ENCODE measurements around the gene TEAD4.

The TEAD4 gene

GRCh38 chr12:3076730-3077571 lies 117.8 kb downstream of the TEAD4 start, which contains the start of gene TSPAN9:
TSS of gene TSPAN9 (plus strand) at chr12:3077379. CDS start at chr12:3201194, 123,815 bp downstream.
- in situ Hi-C loops (cut with MboI; ENCODE audit: low sequenced_read_pairs): no loop called here

- in situ Hi-C loops (cut with MboI; ENCODE audit: low sequenced_read_pairs): no loop called here
Measured at GRCh38 chr12:3077572-3078081, 118.4 kb downstream of the TEAD4 start.

- in situ Hi-C loops (cut with MboI; ENCODE audit: low sequenced_read_pairs): no loop called here
Measured at GRCh38 chr12:3078086-3078820, 119.1 kb downstream of the TEAD4 start.

DNA sequence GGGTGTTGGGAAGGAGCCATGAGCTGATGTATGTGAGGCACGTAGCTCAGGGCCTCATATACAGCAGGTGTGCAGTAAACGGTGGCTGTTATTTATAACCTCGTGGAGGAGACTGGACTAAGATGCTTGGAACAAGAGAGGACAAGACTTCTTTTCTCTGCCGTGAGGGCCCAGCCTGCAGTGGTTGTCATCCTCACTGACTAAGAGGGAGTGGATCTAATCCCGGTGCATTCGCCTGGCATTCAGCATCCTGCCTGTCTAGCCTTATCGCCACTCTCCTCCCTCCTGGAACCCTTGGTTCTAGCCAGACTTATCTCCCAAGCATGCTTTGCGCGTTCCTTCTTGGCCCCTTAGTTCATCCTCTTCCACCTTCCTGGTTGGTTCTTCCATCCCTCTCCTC lies 121.9 kb downstream of the TEAD4 start:
- in situ Hi-C loops (cut with MboI; ENCODE audit: low sequenced_read_pairs): no loop called here

GRCh38 chr12:3081886-3082285 lies 122.7 kb downstream of the TEAD4 start:
- in situ Hi-C loops (cut with MboI; ENCODE audit: low sequenced_read_pairs): no loop called here

DNA sequence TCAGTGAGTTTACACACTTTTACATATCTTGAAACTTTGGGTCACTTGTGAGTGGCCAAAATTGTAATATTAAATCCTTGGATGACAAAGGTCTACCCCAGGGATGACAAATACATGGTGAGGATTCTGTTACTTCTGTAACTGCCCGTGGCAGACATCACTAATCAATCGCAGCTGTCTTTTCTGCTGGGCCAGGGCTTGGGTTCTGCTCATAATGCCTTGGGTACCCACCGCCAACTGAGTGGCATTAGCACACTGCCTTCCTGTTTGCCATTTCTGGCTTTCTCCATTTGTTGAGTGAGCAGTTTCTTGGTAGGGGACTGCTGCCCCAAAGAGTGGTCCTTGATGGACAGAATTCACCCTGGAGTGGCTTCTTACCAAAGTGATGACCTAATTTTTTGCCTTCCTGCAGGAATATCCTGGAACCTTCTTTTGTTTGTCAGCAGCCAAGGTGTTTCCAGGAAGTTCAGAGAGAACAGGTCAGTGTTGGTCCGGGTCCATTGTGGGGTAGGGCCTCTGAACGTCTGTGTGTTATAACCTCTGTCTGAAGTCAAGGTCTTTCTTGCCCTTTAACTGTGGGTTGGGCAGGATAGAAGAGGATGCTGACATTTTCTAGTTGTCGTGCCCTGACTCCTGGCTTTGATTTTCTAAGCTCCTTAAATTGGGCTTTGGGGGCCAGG lies 124.2 kb downstream of the TEAD4 start:
- in situ Hi-C loops (cut with MboI; ENCODE audit: low sequenced_read_pairs): no loop called here

GRCh38 chr12:3083921-3084347 lies 124.7 kb downstream of the TEAD4 start:
- in situ Hi-C loops (cut with MboI; ENCODE audit: low sequenced_read_pairs): no loop called here

DNA sequence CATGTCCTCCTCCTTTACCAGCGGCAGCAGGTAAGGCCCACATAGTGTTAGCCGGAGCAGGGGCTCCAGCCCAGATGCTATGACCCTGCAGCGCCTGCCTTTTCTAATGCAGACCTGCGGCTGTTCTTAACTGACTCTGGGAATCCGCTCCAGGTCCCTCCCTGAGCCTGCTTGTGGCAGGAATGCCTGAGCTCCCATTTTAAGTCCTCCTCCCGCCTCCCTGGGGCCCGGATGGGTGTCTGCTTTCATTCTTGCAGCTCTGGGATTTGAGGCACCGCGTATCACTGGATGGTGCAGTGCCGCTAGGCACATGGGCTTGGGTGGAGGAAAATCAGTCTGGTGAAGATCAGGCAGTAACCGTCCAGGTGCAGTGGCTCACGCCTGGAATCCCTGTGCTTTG lies 125.5 kb downstream of the TEAD4 start:
- in situ Hi-C loops (cut with MboI; ENCODE audit: low sequenced_read_pairs): no loop called here

DNA sequence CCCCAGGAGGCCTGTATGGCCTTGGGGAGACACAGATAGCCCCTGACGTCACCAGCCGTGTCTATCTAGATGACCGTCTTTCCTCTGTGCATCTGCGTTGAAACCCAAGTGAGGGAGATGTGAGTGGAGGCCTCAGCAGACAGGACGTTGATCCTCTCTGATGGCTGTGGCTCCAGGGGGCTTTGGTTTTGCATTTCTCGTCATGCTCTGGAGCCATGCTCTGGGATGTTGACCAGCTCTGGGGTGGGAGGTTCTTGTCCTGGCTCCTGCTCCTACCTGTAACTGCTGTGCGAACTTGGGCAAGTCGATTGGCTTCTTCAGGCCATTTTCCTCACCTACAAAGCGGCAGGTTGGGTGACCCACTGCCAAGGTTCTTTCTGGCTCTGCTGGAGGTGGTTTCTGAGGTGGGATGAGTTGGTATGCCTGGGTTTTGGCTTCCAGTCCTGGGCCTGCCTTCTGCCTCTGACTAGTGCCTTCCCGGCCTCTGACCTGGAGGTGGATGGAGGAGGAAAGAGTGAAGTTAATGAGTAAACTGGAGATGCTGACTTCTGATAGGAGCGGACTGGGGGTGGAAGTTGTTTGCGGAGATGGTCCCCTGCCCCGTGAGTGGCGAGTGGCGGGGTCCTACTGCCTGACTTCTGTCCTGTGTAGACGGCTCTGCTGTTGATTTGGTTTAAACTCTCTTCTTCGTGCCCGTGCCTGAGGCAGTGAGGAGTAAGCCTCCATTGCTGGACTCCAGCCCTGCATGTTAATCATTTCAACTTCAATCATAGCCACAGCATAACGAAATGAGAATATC lies 126.3 kb downstream of the TEAD4 start:
- in situ Hi-C loops (cut with MboI; ENCODE audit: low sequenced_read_pairs): no loop called here

DNA sequence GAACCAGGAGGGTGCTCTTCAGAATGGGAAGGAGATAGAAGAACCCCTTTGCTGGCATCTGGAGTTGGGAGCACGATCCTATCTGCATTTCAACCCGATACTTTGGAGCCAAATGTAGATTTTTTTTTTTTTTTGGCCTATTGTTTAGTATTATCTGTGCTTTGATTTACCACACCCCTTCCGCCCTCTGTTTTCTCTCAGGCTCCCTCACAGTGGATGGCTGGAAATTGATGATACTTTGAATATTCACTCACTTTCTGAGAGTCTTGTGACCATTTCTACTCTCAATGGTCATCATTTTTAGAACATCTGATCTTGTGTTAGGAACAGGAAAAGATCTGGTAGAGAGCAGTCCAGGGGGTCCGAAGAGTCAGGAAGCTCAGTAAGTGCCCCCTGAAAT lies 127.0 kb downstream of the TEAD4 start:
- in situ Hi-C loops (cut with MboI; ENCODE audit: low sequenced_read_pairs): no loop called here

- in situ Hi-C loops (cut with MboI; ENCODE audit: low sequenced_read_pairs): no loop called here
Measured at GRCh38 chr12:3086729-3087323, 127.6 kb downstream of the TEAD4 start.

- in situ Hi-C loops (cut with MboI; ENCODE audit: low sequenced_read_pairs): no loop called here
Measured at GRCh38 chr12:3087758-3088650, 128.8 kb downstream of the TEAD4 start.

DNA sequence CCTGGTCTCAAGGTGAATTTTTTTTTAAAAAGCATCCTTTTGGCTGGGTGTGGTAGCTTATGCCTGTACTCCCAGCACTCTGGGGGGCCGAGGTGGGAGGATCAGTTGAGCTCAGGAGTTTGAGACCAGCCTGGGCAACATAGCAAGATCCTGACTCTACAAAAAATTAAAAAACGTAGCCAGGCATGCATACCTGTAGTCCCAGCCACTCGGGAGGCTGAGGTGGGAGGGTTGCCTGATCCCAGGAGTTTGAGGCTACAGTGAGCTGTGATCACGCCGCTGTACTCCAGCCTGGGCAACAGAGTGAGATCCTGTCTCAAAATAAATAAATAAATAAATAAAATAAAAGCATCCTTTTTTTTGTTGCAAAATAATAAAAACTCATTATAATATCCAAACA lies 130.4 kb downstream of the TEAD4 start:
- in situ Hi-C loops (cut with MboI; ENCODE audit: low sequenced_read_pairs): no loop called here
